GM19351 (cell line): Measurements from ENCODE around the gene KATNBL1.
"Not testable (repeated sequence)": the region's sequence is repeated elsewhere in the genome, so short reads cannot be mapped to it uniquely, and the experiment has no call there.

Experiments
- ATAC-seq: cut with Tn5 transposase; IDR thresholded peaks from one replicate; pipeline ENCODE4 v1.9.1; 2021; ENCODE audit warnings: mild to moderate bottlenecking, moderate library complexity; ENCODE audit not compliant: unreplicated experiment

Gene KATNBL1

GRCh38 chr15:34203936-34204335 is 6.0 kb downstream of the KATNBL1 start:
- ATAC-seq: no peak

GRCh38 chr15:34203305-34203704 is 6.6 kb downstream of the KATNBL1 start:
- no peak for ATAC-seq

GRCh38 chr15:34193272-34193671 is 16.6 kb downstream of the KATNBL1 start:
- not testable (repeated sequence) for ATAC-seq

GRCh38 chr15:34188711-34189110 is 21.2 kb downstream of the KATNBL1 start:
- ATAC-seq: no peak

GRCh38 chr15:34185666-34186065 is 24.2 kb downstream of the KATNBL1 start:
- ATAC-seq: no peak

GRCh38 chr15:34182942-34183341 is 27.0 kb downstream of the KATNBL1 start:
- no peak for ATAC-seq

- no peak for ATAC-seq
Observed at GRCh38 chr15:34179234-34179633, 30.7 kb downstream of the KATNBL1 start.

GRCh38 chr15:34165987-34166573 is 43.8 kb downstream of the KATNBL1 start:
- not testable (repeated sequence) for ATAC-seq

GRCh38 chr15:34161329-34161963 is 48.5 kb downstream of the KATNBL1 start:
- ATAC-seq: no peak

- ATAC-seq: no peak
Observed at GRCh38 chr15:34160735-34161134, 49.2 kb downstream of the KATNBL1 start.

- ATAC-seq: no peak
Observed at GRCh38 chr15:34158355-34158754, 51.5 kb downstream of the KATNBL1 start.

GRCh38 chr15:34155859-34156258 is 54.0 kb downstream of the KATNBL1 start:
- ATAC-seq: no peak

GRCh38 chr15:34154725-34155204 is 55.1 kb downstream of the KATNBL1 start:
- ATAC-seq: no peak

- ATAC-seq: no peak
Observed at GRCh38 chr15:34147371-34148140, 62.3 kb downstream of the KATNBL1 start.

GRCh38 chr15:34133511-34133910 is 76.4 kb downstream of the KATNBL1 start:
- no peak for ATAC-seq

GRCh38 chr15:34132881-34133280 is 77.0 kb downstream of the KATNBL1 start:
- ATAC-seq: no peak

GRCh38 chr15:34128898-34129297 is 81.0 kb downstream of the KATNBL1 start:
- no peak for ATAC-seq

- no peak for ATAC-seq
Observed at GRCh38 chr15:34126522-34126921, 83.4 kb downstream of the KATNBL1 start.

- ATAC-seq: no peak
Observed at GRCh38 chr15:34125945-34126344, 84.0 kb downstream of the KATNBL1 start.

- no peak for ATAC-seq
Observed at GRCh38 chr15:34124651-34125050, 85.2 kb downstream of the KATNBL1 start.

- peak; percentile 75 for ATAC-seq
Observed at GRCh38 chr15:34122771-34123183, 87.1 kb downstream of the KATNBL1 start.

- not testable (repeated sequence) for ATAC-seq
Observed at GRCh38 chr15:34121786-34122185, 88.1 kb downstream of the KATNBL1 start.
